Inflammatory macrophage treated with lipopolysaccharide for 1 hour (primary cell): ENCODE data around the gene ANO8.
"Not testable (repeated sequence)": the region's sequence is repeated elsewhere in the genome, so short reads cannot be mapped to it uniquely, and the experiment has no call there.

Source experiments
- DNase-seq, 2 donors: peaks; one replicate each; pipeline ENCODE4 v3.0.0-alpha.2; 2020 to 2022

Gene ANO8, protein sequence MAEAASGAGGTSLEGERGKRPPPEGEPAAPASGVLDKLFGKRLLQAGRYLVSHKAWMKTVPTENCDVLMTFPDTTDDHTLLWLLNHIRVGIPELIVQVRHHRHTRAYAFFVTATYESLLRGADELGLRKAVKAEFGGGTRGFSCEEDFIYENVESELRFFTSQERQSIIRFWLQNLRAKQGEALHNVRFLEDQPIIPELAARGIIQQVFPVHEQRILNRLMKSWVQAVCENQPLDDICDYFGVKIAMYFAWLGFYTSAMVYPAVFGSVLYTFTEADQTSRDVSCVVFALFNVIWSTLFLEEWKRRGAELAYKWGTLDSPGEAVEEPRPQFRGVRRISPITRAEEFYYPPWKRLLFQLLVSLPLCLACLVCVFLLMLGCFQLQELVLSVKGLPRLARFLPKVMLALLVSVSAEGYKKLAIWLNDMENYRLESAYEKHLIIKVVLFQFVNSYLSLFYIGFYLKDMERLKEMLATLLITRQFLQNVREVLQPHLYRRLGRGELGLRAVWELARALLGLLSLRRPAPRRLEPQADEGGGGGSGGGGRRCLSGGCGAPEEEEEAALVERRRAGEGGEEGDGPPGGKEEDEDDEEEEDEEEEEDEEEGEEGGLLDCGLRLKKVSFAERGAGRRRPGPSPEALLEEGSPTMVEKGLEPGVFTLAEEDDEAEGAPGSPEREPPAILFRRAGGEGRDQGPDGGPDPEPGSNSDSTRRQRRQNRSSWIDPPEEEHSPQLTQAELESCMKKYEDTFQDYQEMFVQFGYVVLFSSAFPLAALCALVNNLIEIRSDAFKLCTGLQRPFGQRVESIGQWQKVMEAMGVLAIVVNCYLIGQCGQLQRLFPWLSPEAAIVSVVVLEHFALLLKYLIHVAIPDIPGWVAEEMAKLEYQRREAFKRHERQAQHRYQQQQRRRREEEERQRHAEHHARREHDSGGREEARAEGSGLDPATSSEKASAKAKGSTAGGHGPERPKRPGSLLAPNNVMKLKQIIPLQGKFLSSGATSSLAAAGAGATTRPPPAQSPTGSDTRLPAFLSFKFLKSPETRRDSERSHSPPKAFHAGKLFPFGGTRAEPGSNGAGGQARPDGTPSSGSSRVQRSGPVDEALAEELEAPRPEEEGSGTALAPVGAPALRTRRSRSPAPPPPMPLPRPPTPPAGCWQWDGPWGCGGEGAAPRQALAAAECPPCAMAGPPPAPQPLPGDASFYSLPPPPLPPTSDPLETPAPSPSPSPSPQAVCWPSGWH

GRCh38 chr19:17334414-17335409 is at the start of gene ANO8:
Gene ANO8 (minus strand): TSS chr19:17334855. CDS start chr19:17334670, 185 bp downstream.
- peak; percentile 93 to 99 for DNase-seq

- no peak for DNase-seq
Observed at GRCh38 chr19:17380426-17381138, 45.9 kb upstream of the ANO8 start.

DNA sequence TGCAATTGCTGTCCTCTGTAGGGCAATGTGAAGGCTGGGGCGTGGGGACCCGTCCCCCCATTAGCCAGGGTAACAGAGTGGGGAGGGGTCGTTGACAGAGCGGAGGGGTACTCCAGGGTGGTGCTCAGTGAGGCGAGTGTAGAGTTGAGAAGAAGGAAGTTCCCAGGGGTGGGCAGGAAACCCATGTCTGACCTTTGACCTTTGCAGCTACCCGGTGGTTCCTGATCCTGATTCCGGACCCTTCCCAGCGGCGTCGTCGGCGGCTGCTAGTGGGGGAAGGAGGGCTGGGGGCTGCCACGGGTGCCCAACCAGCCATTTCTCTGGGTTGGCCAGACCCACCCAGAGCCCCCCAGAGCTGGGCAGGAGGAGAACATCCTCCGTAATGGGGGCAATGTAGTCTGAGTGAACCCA is 44.6 kb upstream of the ANO8 start:
- no peak for DNase-seq

GRCh38 chr19:17378271-17378670 is 43.6 kb upstream of the ANO8 start:
- no peak for DNase-seq

- no peak for DNase-seq
Observed at GRCh38 chr19:17376935-17377600, 42.4 kb upstream of the ANO8 start, which contains the start of gene PLVAP. Gene PLVAP (minus strand): TSS chr19:17377342. CDS start chr19:17377288, 54 bp downstream.

DNA sequence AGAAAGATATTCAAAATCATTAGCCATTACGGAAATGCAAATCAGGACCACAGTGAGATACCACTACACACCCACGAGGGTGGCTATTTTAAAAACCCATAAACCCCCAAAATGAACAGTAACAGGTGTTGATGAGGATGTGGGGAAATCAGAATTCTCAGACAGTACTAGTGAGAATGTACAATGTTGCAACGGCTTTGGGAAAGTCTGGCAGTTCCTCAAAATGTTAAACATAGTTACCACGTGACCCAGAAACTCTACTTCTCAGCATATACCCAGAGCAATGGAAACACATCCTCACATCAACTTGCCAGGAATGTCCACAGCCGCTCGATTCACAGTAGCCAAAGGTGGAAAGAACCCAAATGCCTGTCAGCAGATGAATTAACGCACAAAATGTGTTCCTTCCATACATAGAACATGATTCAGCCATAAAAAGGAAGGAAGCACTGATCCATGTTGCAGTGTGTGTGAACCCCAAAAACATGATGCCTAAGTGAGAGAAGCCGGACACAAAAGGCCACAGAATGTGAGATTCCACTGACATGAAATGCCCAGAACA is 35.5 kb upstream of the ANO8 start:
- DNase-seq = peak; percentile 87 to 92

DNA sequence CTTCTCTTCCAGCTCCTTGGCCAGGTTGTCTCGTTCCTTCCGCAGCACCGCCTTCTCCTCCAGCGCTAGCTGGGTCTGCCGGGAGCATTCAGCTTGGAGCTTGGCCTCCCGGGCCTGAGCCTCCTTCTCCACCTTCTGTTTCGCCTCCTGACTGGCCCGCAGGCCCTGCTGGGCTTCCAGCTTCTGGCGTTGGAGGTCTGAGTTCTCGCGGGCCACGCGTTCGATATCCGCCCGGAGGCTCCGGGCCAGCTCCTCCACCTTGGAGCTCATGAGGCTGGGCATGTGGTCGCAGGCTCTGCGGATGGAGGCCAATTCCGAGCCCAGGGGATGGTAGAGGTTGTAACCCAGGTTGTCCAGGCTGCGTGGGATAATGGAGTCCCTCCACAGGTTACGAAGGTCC is 30.7 kb upstream of the ANO8 start:
- no peak for DNase-seq

DNA sequence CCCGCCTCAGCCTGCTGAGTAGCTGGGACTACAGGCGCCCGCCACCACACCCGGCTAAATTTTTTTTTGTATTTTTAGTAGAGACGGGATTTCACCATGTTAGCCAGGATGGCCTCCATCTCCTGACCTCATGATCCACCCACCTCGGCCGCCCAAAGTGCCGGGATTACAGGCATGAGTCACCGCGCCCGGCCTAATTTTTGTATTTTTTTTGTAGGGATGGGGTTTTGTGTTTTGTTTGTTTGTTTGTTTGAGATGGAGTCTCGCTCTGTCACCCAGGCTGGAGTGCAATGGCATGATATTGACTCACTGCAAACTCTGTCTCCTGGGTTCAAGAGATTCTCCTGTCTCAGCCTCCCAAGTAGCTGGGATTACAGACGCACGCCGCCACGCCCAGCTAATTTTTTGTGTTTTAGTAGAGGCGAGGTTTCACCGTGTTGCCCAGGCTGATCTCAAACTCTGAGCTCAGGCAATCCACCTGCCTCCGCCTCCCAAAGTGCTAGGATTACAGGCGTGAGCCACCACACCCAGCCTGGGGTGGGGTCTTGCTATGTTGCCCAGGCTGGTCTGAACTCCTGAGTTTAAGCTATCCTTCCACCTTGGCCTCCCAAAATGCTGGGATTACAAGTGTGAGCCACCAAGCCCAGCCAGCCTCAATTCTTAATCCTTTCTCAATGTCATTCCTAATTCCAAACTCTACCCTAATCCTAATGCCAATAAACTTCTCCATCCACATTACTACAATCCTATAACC is 29.4 kb upstream of the ANO8 start:
- not testable (repeated sequence) for DNase-seq

GRCh38 chr19:17359905-17360800 is 25.5 kb upstream of the ANO8 start:
- DNase-seq = no peak

- no peak for DNase-seq
Observed at GRCh38 chr19:17358395-17358794, 23.7 kb upstream of the ANO8 start.

- DNase-seq = no peak
Observed at GRCh38 chr19:17357724-17358123, 23.1 kb upstream of the ANO8 start.

GRCh38 chr19:17357078-17357666 is 22.5 kb upstream of the ANO8 start:
- DNase-seq = no peak

DNA sequence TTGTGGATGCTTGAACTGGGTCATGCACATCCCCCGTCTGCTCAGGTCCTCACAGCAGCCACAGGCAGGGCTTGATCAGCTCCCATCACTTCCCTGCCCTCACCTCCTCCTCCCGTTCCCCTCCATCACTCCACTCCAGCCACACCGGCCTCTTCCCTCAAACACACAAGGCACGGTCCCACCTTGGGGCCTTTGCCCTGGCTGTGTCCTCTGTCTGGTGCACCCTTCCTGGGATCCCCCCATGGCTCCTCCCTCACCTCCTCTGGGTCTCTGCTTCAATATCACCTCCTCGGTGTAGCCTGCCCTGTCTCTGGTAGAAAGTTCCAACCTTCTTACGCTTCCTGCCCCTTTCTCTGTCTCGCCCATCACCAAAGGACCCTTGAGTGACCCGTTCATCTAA is 18.7 kb upstream of the ANO8 start:
- no peak for DNase-seq

DNA sequence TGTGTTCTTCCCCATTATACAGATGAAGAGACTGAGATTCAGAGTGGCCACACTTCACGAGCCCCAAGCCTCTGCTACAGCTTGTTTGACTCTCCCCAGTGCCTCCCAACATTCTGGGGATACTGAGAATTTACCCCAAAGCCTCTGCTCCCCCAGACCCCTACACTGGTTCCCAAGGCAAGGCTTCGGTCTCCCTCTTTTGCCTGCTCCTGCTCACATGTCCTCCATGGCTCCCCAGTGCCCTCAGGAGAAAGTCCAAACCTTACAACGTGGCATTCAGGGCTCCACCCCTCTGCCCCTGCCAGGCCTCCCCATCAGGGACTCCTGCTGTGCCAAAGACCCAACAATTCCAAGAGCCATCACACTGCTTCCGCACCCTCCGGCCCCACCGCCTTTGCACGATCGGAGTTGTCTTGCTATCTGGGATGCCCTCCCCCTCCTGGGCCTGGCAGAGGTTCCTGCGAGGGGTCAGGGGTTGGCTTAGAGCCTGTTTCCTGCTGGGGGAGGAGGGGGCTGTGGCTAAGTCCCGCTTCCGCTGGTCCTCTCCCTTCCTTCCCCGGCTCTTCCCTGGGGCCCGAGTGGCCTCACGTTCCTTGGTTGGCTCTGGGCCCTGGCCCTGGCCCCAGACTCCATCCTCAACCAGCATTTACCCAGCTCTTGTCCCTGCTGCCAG is 18.1 kb upstream of the ANO8 start:
- DNase-seq = no peak

DNA sequence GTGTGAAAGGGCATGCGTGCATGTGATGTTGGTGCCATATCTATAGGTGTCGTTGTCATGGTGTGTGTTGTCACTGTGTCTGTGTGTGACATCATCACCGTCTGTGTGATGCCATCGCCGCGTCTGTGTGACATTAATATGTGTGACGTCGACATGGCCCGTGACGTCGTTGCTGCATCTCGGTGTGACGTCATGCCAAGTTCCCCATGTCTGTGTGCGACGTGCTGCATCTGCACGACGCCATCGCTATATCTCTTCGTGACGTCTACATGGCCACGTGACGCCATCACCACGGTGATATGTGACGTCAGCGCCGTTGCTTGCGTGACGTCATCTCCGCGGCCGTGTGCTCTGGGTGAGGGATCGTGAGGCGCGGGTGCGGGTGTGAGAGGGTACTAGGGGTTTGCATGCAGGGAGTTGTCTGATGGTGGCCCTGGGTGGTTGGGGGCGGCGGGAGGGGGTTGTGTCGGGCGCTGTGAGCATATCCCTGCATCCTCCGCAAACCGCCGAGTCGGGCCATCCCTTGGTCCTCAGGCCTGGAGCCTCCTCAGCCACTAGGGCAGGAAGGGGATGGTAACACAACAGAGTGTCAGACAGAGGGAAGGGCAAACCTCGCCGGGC is 17.3 kb upstream of the ANO8 start:
- no peak for DNase-seq

- no peak for DNase-seq
Observed at GRCh38 chr19:17348700-17349099, 14.0 kb upstream of the ANO8 start.

DNA sequence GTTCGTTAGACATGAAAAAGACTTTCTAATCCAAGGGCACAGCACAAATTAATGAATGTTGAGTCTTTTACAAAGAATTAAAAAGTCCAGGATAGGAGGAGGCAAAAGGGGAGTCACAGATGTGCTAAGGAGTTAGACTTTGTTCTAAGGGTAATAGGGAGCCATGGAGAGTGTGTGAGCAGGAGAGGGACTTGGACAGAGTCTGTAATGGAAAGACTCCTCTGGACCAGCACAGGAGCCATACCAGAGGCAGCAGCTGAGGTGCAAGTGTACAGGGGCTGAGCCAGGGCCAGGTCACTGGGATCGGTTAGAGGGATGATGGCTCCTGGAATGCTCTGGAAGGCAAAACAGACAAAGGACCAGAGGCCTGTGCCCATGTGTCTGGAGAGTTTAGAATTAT is 13.2 kb upstream of the ANO8 start:
- no peak for DNase-seq
